Measurements from ENCODE around the gene LGALS7.

The LGALS7 gene

DNA sequence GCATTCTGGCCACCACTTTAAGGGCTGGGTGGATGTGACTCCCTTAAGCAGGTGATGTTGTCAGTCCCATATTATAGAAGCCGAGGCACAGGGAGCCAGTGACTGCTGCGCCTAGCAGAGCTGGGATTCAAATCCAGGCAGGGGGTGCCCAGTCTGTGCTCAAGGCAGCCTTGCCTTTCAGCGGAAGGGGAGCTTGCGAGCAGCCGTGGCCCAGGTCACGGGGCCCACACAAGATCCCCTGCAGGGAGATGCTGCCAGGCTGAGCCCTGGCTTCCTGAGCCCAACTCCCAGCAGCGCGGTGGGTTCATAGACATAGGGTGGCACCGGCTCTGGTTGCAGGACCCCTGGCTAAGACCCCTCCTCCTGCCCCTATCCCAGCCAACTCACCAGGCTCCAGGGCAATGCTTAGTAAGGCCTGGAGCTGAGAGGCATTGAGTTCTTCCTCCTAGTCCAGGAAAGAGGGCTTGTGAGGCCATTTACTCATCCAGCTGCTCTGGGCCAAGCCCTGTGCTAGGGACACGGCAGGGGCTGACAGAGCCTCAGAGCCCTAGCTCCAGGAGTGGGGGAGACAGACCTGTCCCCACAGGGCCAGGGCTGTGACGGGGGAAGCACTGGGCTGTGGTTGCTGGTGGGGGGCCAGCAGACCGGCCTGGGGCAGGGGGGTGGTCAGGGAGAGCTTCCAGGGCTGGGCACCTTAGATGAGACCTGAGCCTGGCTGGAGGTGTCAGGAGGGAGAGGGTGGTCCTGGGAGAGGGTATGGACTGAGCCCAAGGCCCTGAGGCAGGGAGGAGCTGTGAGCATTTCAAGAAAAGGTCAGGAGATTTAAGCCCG lies 38.7 kb downstream of the LGALS7 start:
- no peak for TF ChIP-seq CTCF (IDR thresholded peaks at IDR 0.05; ENCODE audit: low read depth, low read length, missing control alignments)
- peak overlapping the region; percentile 13 for H3K27ac ChIP-seq
- H3K27me3 ChIP-seq (replicated peaks): no peaks in the 10 kb centered on the region
- no peak for DNase-seq
- H3K36me3 ChIP-seq (replicated peaks): peaks cover 26% of the 10 kb centered on the region
- in situ Hi-C loops (cut with HindIII; ENCODE audit: low pct_ligation_motif_present, low sequenced_read_pairs): no loop called here
- no peak overlapping the region for H3K4me3 ChIP-seq (ENCODE audit: low read depth, low read length)

- H3K4me3 ChIP-seq (ENCODE audit: low read depth, low read length): no peak overlapping the region
- no peak for TF ChIP-seq CTCF (IDR thresholded peaks at IDR 0.05; ENCODE audit: low read depth, low read length, missing control alignments)
- no peak for DNase-seq
- H3K36me3 ChIP-seq (replicated peaks): peaks cover 30% of the 10 kb centered on the region
- no peak overlapping the region for H3K27ac ChIP-seq
- in situ Hi-C loops (cut with HindIII; ENCODE audit: low pct_ligation_motif_present, low sequenced_read_pairs): no loop called here
- no peaks in the 10 kb centered on the region for H3K27me3 ChIP-seq (replicated peaks)
These were observed 39.2 kb downstream of the LGALS7 start for GRCh38 chr19:38734176-38734425.

- in situ Hi-C loops (cut with HindIII; ENCODE audit: low pct_ligation_motif_present, low sequenced_read_pairs): no loop called here
- no peak for DNase-seq
- peaks cover 34% of the 10 kb centered on the region for H3K36me3 ChIP-seq (replicated peaks)
- no peaks in the 10 kb centered on the region for H3K27me3 ChIP-seq (replicated peaks)
- no peak overlapping the region for H3K4me3 ChIP-seq (ENCODE audit: low read depth, low read length)
- no peak for TF ChIP-seq CTCF (IDR thresholded peaks at IDR 0.05; ENCODE audit: low read depth, low read length, missing control alignments)
- H3K27ac ChIP-seq: no peak overlapping the region
These were observed 39.7 kb downstream of the LGALS7 start for GRCh38 chr19:38733493-38734175.

DNA sequence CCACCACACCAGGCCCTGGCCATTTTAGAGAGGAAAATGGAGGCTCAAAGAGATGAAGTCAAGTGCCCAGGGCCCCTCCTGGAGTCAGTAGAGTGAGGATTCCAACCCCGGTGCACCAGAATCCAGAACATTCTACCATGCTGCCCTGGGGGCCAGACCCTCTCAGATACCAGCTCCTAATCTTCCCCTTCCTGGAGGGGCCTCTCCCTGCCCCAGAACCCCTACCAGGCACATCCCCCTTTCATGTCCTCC lies 40.1 kb downstream of the LGALS7 start:
- Histone ChIP-seq H3K4me3 (ENCODE audit: low read depth, low read length) (no peak overlapping the region), H3K36me3 (replicated peaks) (peaks cover 37% of the 10 kb centered on the region), H3K27me3 (replicated peaks) (no peaks in the 10 kb centered on the region), H3K27ac (no peak overlapping the region)
- in situ Hi-C loops (cut with HindIII; ENCODE audit: low pct_ligation_motif_present, low sequenced_read_pairs): no loop called here
- DNase-seq: no peak
- no peak for TF ChIP-seq CTCF (IDR thresholded peaks at IDR 0.05; ENCODE audit: low read depth, low read length, missing control alignments)

GRCh38 chr19:38731654-38732301 lies 41.5 kb downstream of the LGALS7 start:
- Histone ChIP-seq H3K4me3 (ENCODE audit: low read depth, low read length) (no peak overlapping the region), H3K27me3 (replicated peaks) (no peaks in the 10 kb centered on the region), H3K27ac (no peak overlapping the region), H3K36me3 (replicated peaks) (peaks cover 51% of the 10 kb centered on the region)
- in situ Hi-C loops (cut with HindIII; ENCODE audit: low pct_ligation_motif_present, low sequenced_read_pairs): no loop called here
- TF ChIP-seq CTCF (IDR thresholded peaks at IDR 0.05; ENCODE audit: low read depth, low read length, missing control alignments): no peak
- DNase-seq: no peak
